B cell (primary cell): ENCODE results near the gene TSPYL1. TPM values are rescaled to one million over a fixed set of nuclear protein-coding genes. Genes with fewer than 3 reads are reported as not detected.

Source experiments
- ATAC-seq: fragments of 200-7000 bp; cut with Tn5 transposase; one replicate; pipeline ENCODE4 v1.10.0; 2021; ENCODE audit warnings: low read depth, mild to moderate bottlenecking, moderate number of reproducible peaks, moderate library complexity
- CTCF ChIA-PET: fragments of 350-600 bp; sonication (Branson Sonifier 250); formaldehyde crosslinking; loops from one replicate; lab custom pipeline; 2021; ENCODE audit warnings: antibody characterized with exemption, inconsistent platforms; lab: Charles Lee
- POLR2A ChIA-PET: fragments of 350-600 bp; sonication (Branson Sonifier 250); formaldehyde crosslinking; loops from one replicate; lab custom pipeline; 2021; ENCODE audit warnings: antibody characterized with exemption; lab: Charles Lee
- DNase-seq: peaks from one replicate; pipeline ENCODE4 v3.0.0; 2013
- H2AFZ ChIP-seq: 2 replicates; pipeline ENCODE4 v1.6.1; 2012; ENCODE audit warnings: mild to moderate bottlenecking, low read depth, low read length; ENCODE audit not compliant: insufficient read depth, poor library complexity, severe bottlenecking
- H3K27ac ChIP-seq, 2 donors: 1 replicate in 1 of 2; 2 replicates in 1 of 2; pipeline ENCODE4 v1.5.1; 2012 to 2013; ENCODE audit warnings: low read length in 2 of 2, mild to moderate bottlenecking in 2 of 2, moderate library complexity in 1 of 2
- H3K27me3 ChIP-seq, 4 experiments: fragments of 200-600 bp in 1 of 4; sonication (generic) in 1 of 4; replicated peaks in 1 of 4; 1 replicate in 2 of 4; 2 replicates in 2 of 4; pipeline versions ENCODE4 v1.6.1 to v1.7.0; 2013 to 2016; ENCODE audit warnings: low read length in 3 of 4, mild to moderate bottlenecking in 2 of 4, mixed read lengths in 1 of 4, moderate library complexity in 1 of 4; ENCODE audit not compliant: insufficient read depth in 4 of 4, control insufficient read depth in 3 of 4; ENCODE audit errors: control extremely low read depth in 1 of 4
- H3K36me3 ChIP-seq, 2 experiments: replicated peaks in 1 of 2; 1 replicate in 1 of 2; 2 replicates in 1 of 2; pipeline versions ENCODE4 v1.6.1 to v1.7.1; 2013; ENCODE audit warnings: low read length in 1 of 2; ENCODE audit not compliant: insufficient read depth in 2 of 2, control insufficient read depth in 1 of 2; ENCODE audit errors: control extremely low read depth in 1 of 2, extremely low read depth in 1 of 2
- H3K4me1 ChIP-seq, 2 donors: fragments of 200-600 bp in 1 of 2; sonication (generic) in 1 of 2; 1 replicate in 1 of 2; 2 replicates in 1 of 2; pipeline versions ENCODE4 v1.5.1 to v1.6.1; 2013 to 2017; ENCODE audit warnings: low read length in 2 of 2; ENCODE audit not compliant: control insufficient read depth in 2 of 2, insufficient read depth in 2 of 2
- H3K4me2 ChIP-seq: replicated peaks from 2 replicates; pipeline ENCODE3; 2012; ENCODE audit warnings: mild to moderate bottlenecking, low read depth, low read length; ENCODE audit not compliant: poor library complexity, severe bottlenecking
- H3K4me3 ChIP-seq, 5 experiments: fragments of 200-600 bp in 1 of 5; sonication (generic) in 1 of 5; 1 replicate in 3 of 5; 2 replicates in 2 of 5; pipeline versions ENCODE4 v1.5.1 to v1.7.0; 2011 to 2016; ENCODE audit warnings: low read length in 4 of 5, mild to moderate bottlenecking in 4 of 5, low read depth in 2 of 5, control low read depth in 1 of 5, moderate library complexity in 1 of 5; ENCODE audit not compliant: insufficient read depth in 1 of 5; ENCODE audit errors: control extremely low read depth in 1 of 5, extremely low read depth in 1 of 5
- H3K79me2 ChIP-seq: fragments of 200-600 bp; sonication (generic); one replicate; pipeline ENCODE4 v1.6.0; 2016; ENCODE audit warnings: low read length; ENCODE audit not compliant: control insufficient read depth, insufficient read depth
- H3K9ac ChIP-seq: fragments of 200-600 bp; sonication (generic); 2 replicates; pipeline ENCODE4 v1.6.1; 2017; ENCODE audit warnings: mild to moderate bottlenecking, low read length, moderate library complexity
- H3K9me3 ChIP-seq, 3 donors: one replicate each; pipeline versions ENCODE4 v1.6.1 to v1.7.1; 2013; ENCODE audit warnings: low read length in 2 of 3; ENCODE audit not compliant: control insufficient read depth in 2 of 3, insufficient read depth in 1 of 3; ENCODE audit errors: control extremely low read depth in 1 of 3
- H4K20me1 ChIP-seq: 2 replicates; pipeline ENCODE4 v1.6.0; 2012; ENCODE audit warnings: mild to moderate bottlenecking, low read length; ENCODE audit not compliant: insufficient read depth, control insufficient read depth, poor library complexity, severe bottlenecking
- H3K27ac Mint-ChIP-seq: one replicate; pipeline ENCODE4 v1.8.0; 2021; ENCODE audit warnings: mixed read lengths
- H3K27me3 Mint-ChIP-seq: one replicate; pipeline ENCODE4 v1.8.0; 2021; ENCODE audit warnings: mixed read lengths
- H3K4me1 Mint-ChIP-seq: one replicate; pipeline ENCODE4 v1.8.0; 2021; ENCODE audit warnings: mixed read lengths
- H3K4me3 Mint-ChIP-seq: one replicate; pipeline ENCODE4 v1.8.0; 2021; ENCODE audit warnings: mixed read lengths
- H3K9me3 Mint-ChIP-seq: one replicate; pipeline ENCODE4 v1.8.0; 2022; ENCODE audit warnings: mixed read lengths; ENCODE audit not compliant: insufficient read depth
- EZH2 ChIP-seq: IDR thresholded peaks from 2 replicates; pipeline ENCODE4 v1.6.1; 2012; ENCODE audit warnings: borderline replicate concordance, low read depth, mild to moderate bottlenecking, moderate library complexity, low read length; ENCODE audit not compliant: insufficient read depth, poor library complexity, severe bottlenecking
- WGBS: methylation state at CpG from one replicate; pipeline ENCODE4 v1.1.5; 2013; ENCODE audit warnings: missing lambda C conversion rate; ENCODE audit not compliant: insufficient coverage; 5-methylcytosine and 5-hydroxymethylcytosine counted together
- intact Hi-C: fragments of 100-400 bp; cut with micrococcal nuclease; formaldehyde crosslinking; loops from one replicate; pipeline ENCODE4 v1.10.0; 2022
- polyA plus RNA-seq: library from polyadenylated mRNA; depleted of rRNA; stranded (reverse); fragments of >200 nt; gene quantifications from 2 replicates; pipeline ENCODE4 v1.2.3, GENCODE V29; 2012
- total RNA-seq, 2 donors: library from RNA; stranded (reverse); fragments of 120-200 nt in 1 of 2; gene quantifications; 1 replicate in 1 of 2; 2 replicates in 1 of 2; pipeline versions ENCODE4 v1.2.3 to v1.2.4, GENCODE V29; 2013 to 2022
- TF ChIP-seq, protein P1 (sequence below): fragments of 200-600 bp; IDR thresholded peaks from one replicate; pipeline ENCODE4 v1.8.0; 2022; ENCODE audit warnings: antibody characterized with exemption, mild to moderate bottlenecking

TSPYL1 gene
- total and polyA plus RNA-seq, 2 donors (not counting 1 experiment from before 2014, with no cell fraction given), result 93.3 to 101 TPM

DNA sequence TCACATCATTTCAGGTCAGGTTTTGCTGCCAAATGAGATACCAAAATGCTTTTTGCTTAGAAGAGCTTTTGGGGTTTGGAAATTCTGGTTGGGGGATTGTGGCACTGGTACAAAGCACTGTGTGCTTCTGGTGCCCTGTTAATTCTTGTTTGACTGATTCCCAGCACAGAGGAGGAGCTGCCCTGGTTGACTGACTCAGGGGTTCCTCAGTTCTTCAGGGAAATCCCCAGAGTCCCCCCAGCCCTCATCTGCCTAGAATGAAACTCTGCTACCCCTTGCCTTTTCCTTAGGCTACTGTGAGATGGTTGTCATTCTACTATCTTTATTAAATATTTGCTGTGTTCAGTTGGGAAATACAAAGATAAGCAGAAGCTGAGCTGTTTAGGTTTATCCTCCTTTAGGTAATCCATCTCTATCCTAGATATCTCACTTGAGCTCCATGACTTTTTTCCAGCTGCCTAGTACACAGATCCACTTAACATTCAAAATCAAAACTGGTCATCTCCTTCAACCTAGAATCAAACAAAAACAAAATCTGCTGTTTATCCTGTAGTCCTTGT lies 24.9 kb upstream of the TSPYL1 start:
- no peak overlapping the region for H3K4me3 ChIP-seq
- intact Hi-C loops, result no loop called here
- no peaks in the 10 kb centered on the region for H3K9me3 ChIP-seq
- ATAC-seq (no peak), DNase-seq (no peak)
- ChIA-PET CTCF (interaction anchor here (0.7 to 2.5 kb wide), 2 partner anchors 17 to 531 kb away, joined by 3 to 10 read pairs; no protein-coding TSS in a partner anchor), POLR2A (no interaction called here)
- TF ChIP-seq, protein P1, sequence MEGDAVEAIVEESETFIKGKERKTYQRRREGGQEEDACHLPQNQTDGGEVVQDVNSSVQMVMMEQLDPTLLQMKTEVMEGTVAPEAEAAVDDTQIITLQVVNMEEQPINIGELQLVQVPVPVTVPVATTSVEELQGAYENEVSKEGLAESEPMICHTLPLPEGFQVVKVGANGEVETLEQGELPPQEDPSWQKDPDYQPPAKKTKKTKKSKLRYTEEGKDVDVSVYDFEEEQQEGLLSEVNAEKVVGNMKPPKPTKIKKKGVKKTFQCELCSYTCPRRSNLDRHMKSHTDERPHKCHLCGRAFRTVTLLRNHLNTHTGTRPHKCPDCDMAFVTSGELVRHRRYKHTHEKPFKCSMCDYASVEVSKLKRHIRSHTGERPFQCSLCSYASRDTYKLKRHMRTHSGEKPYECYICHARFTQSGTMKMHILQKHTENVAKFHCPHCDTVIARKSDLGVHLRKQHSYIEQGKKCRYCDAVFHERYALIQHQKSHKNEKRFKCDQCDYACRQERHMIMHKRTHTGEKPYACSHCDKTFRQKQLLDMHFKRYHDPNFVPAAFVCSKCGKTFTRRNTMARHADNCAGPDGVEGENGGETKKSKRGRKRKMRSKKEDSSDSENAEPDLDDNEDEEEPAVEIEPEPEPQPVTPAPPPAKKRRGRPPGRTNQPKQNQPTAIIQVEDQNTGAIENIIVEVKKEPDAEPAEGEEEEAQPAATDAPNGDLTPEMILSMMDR, result no peak
- no peak for TF ChIP-seq EZH2
- Mint-ChIP-seq H3K4me1 (peaks cover 9% of the 10 kb centered on the region), H3K27ac (no peak overlapping the region), H3K4me3 (no peak overlapping the region), H3K27me3 (no peaks in the 10 kb centered on the region), H3K9me3 (no peaks in the 10 kb centered on the region)
- no peak overlapping the region for H3K9ac ChIP-seq
- H3K4me2 ChIP-seq, result no peak overlapping the region
- H3K27ac ChIP-seq, result no peak overlapping the region
- no peaks in the 10 kb centered on the region for H3K36me3 ChIP-seq
- no peak overlapping the region for H2AFZ ChIP-seq
- no peaks in the 10 kb centered on the region for H3K79me2 ChIP-seq
- no peaks in the 10 kb centered on the region for H3K27me3 ChIP-seq
- peaks cover 4 to 7% of the 10 kb centered on the region in 2 donors for H3K4me1 ChIP-seq
- H4K20me1 ChIP-seq, result no peaks in the 10 kb centered on the region

DNA sequence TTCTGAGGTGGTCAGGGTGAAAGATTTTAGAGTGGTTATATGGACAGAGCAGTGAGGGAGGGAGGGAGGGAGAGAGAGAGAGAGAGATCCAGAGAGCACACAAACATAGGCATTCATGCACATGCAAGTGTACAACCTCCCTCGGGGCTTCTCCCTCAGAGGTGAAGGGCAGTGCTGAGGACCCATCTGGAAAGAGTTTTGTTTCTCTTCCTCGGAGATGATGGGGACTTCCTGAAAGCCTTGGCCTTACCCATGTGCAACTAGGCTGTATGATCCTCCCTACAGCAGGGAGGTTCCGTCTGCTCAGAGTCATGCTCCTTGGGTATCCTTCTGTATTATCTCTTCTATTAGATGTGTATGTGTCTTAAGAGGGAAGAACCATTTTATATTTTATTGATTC lies 21.4 kb upstream of the TSPYL1 start:
- Mint-ChIP-seq H3K9me3 (no peaks in the 10 kb centered on the region), H3K4me1 (peaks cover 13% of the 10 kb centered on the region), H3K4me3 (no peak overlapping the region), H3K27me3 (no peaks in the 10 kb centered on the region), H3K27ac (no peak overlapping the region)
- intact Hi-C loops, result no loop called here
- Histone ChIP-seq H3K9me3 (peaks cover 3 to 7% (median 3%) of the 10 kb centered on the region in 3 donors), H3K4me1 (peaks cover 10 to 11% of the 10 kb centered on the region in 2 donors), H3K4me3 (no peak overlapping the region), H4K20me1 (no peaks in the 10 kb centered on the region), H3K27me3 (no peaks in the 10 kb centered on the region), H3K27ac (no peak overlapping the region), H3K36me3 (no peaks in the 10 kb centered on the region), H3K9ac (no peak overlapping the region), H3K4me2 (no peak overlapping the region), H3K79me2 (no peaks in the 10 kb centered on the region), H2AFZ (no peak overlapping the region)
- POLR2A ChIA-PET, result no interaction called here
- WGBS, result 80% methylated on average over 1 of the region's 3 CpGs
- no peak for TF ChIP-seq EZH2
- TF ChIP-seq, protein P1, result no peak
- no peak for ATAC-seq
- no peak for DNase-seq
- CTCF ChIA-PET, result interaction anchor here (1.5 kb wide), 1 partner anchor 232 kb away, joined by 3 read pairs; no protein-coding TSS in a partner anchor
